ENCODE results near the gene AGXT.
"Not testable (repeated sequence)": the region's sequence is repeated elsewhere in the genome, so short reads cannot be mapped to it uniquely, and the experiment has no call there.

Gene AGXT

GRCh38 chr2:240839152-240840143, 29.2 kb upstream of the AGXT start:
- DNase-seq (ENCODE audit: low spot score): no peak

- DNase-seq (ENCODE audit: low spot score): peak; percentile 76
These were observed 28.1 kb upstream of the AGXT start for GRCh38 chr2:240840435-240841060.

GRCh38 chr2:240846309-240846708, 22.3 kb upstream of the AGXT start:
- DNase-seq (ENCODE audit: low spot score): not testable (repeated sequence)

- DNase-seq (ENCODE audit: low spot score): no peak
These were observed 21.6 kb upstream of the AGXT start for GRCh38 chr2:240846873-240847595.

GRCh38 chr2:240847817-240848216, 20.8 kb upstream of the AGXT start:
- DNase-seq (ENCODE audit: low spot score): no peak

GRCh38 chr2:240848900-240849680, 19.5 kb upstream of the AGXT start:
- DNase-seq (ENCODE audit: low spot score): no peak

GRCh38 chr2:240850026-240850425, 18.6 kb upstream of the AGXT start:
- DNase-seq (ENCODE audit: low spot score): no peak

GRCh38 chr2:240850756-240851077, 17.9 kb upstream of the AGXT start:
- DNase-seq (ENCODE audit: low spot score): no peak

GRCh38 chr2:240851078-240851991, 17.3 kb upstream of the AGXT start:
- DNase-seq (ENCODE audit: low spot score): peak; percentile 70

GRCh38 chr2:240852671-240853314, 15.8 kb upstream of the AGXT start:
- no peak for DNase-seq (ENCODE audit: low spot score)

GRCh38 chr2:240855670-240856069, 13.0 kb upstream of the AGXT start:
- DNase-seq (ENCODE audit: low spot score): no peak

- no peak for DNase-seq (ENCODE audit: low spot score)
These were observed 12.3 kb upstream of the AGXT start for GRCh38 chr2:240856151-240856980.

- no peak for DNase-seq (ENCODE audit: low spot score)
These were observed 11.3 kb upstream of the AGXT start for GRCh38 chr2:240857039-240858008.

- DNase-seq (ENCODE audit: low spot score): no peak
These were observed 10.3 kb upstream of the AGXT start for GRCh38 chr2:240858321-240858720.

- no peak for DNase-seq (ENCODE audit: low spot score)
These were observed 9.8 kb upstream of the AGXT start for GRCh38 chr2:240858871-240859270.

- DNase-seq (ENCODE audit: low spot score): no peak
These were observed 7.1 kb upstream of the AGXT start for GRCh38 chr2:240861547-240861946.

- DNase-seq (ENCODE audit: low spot score): no peak
These were observed 4.1 kb upstream of the AGXT start for GRCh38 chr2:240864475-240864874.

GRCh38 chr2:240865391-240865790, 3.2 kb upstream of the AGXT start:
- DNase-seq (ENCODE audit: low spot score): no peak
